ENCODE data around the gene MRPL45.

MRPL45 gene

GRCh38 chr17:38344420-38344745, 47.4 kb downstream of the MRPL45 start:
- Mint-ChIP-seq H3K4me3 (no peak overlapping the region), H3K36me3 (no peaks in the 10 kb centered on the region), H3K27ac (no peak overlapping the region), H3K27me3 (peaks cover 19% of the 10 kb centered on the region), H3K4me1 (peaks cover 3% of the 10 kb centered on the region), H3K9me3 (no peaks in the 10 kb centered on the region)
- DNase-seq = no peak
- CTCF ChIA-PET = interaction anchor here (1.2 to 1.4 kb wide), 2 partner anchors 10 to 70 kb away, joined by 4 read pairs; no protein-coding TSS in a partner anchor

- no peaks in the 10 kb centered on the region for H3K9me3 Mint-ChIP-seq
- H3K4me3 Mint-ChIP-seq = no peak overlapping the region
- peaks cover 19% of the 10 kb centered on the region for H3K27me3 Mint-ChIP-seq
- no peaks in the 10 kb centered on the region for H3K36me3 Mint-ChIP-seq
- CTCF ChIA-PET = interaction anchor here (0.6 to 7.0 kb wide), 3 partner anchors 22 to 97 kb away, joined by 3 to 168 read pairs (median 3); no protein-coding TSS in a partner anchor
- H3K4me1 Mint-ChIP-seq = peaks cover 11% of the 10 kb centered on the region
- no peak overlapping the region for H3K27ac Mint-ChIP-seq
- no peak for DNase-seq
These were observed 48.8 kb downstream of the MRPL45 start for GRCh38 chr17:38345743-38346142.

DNA sequence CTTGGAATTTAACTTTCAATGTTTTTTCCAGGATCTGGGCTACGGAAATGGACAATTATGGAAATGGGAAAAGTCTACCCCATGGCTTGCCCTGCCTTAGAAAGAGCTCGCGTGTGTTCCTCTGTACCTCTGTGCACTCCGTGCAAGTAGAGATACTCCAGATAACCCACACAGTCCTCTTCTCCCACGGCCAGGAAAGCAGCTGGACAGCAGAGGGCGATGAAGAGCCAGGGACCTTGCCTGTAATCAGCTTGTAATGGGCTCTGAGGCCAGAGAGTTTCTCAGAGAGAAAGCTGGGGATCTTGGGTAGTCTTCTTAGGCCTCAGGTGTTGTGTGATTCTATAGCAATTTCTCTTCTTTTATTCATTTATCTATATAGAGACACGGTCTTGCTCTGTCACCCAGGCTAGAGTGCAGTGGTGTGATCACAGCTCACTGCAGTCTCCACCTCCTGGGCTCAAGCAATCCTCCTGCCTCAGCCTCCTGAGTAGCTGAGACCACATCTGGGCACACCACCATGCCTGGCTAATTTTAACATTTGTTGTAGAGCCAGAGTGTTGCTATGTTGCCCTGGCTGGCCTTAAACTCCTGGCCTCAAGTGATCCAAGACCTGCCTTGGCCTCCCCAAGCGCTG, 52.2 kb downstream of the MRPL45 start:
- Mint-ChIP-seq H3K36me3 (peaks cover 3% of the 10 kb centered on the region), H3K4me3 (no peak overlapping the region), H3K4me1 (peaks cover 32% of the 10 kb centered on the region), H3K9me3 (no peaks in the 10 kb centered on the region), H3K27ac (no peak overlapping the region), H3K27me3 (peaks cover 14% of the 10 kb centered on the region)
- DNase-seq = peak; percentile 93
- CTCF ChIA-PET = interaction anchor here (0.6 to 7.0 kb wide), 24 partner anchors 9 to 318 kb away, joined by 3 to 168 read pairs (median 6); no protein-coding TSS in a partner anchor

GRCh38 chr17:38350035-38350434, 53.1 kb downstream of the MRPL45 start:
- CTCF ChIA-PET = interaction anchor here (0.6 to 7.0 kb wide), 13 partner anchors 10 to 136 kb away, joined by 3 to 168 read pairs (median 11); no protein-coding TSS in a partner anchor
- peaks cover 6% of the 10 kb centered on the region for H3K27me3 Mint-ChIP-seq
- no peak for DNase-seq

DNA sequence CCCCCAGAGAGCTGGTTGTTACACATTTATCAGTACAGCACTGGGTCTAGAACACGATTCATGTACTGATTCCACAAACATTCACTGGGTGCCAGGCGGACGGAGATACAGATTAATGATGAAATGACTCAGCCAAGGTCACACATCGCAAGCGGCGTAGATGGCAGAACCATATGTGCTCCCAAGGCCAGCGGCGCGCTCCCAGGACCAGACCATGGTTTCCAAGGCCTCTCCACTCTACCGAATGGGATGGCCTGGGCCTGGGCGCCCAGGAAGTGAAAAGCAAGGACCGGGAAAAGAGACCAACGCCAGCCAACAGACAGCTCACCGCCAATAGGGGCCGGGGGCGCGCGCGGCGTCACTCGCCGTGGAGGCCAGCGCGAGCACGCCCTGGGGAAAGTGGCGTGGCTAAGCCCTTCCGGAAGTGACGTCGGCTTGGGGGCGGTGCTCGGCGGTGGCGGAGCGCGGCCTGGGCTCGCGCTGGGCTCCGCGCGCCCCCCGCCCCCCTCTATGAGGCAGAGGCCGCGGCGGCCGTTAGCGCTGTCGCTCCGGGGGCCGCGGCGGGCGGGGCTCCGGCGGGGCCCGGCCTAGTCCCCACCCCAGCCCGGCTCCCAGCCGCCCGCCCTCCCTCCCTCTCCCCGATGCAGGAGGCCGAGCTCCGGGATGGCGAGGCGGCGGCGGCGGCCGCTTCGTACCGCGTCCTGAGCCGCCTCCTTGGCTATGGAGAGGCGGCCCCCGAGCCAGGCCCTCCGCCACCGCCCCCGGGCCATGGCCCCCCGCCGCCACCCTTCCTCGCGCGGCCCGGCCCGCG, 54.6 kb downstream of the MRPL45 start, which contains the start of gene SOCS7:
Gene SOCS7, plus strand, starts transcription at position 433 of the 811 bp plus-strand sequence. Its CDS starts 209 bp downstream, at position 642.
- no peaks in the 10 kb centered on the region for H3K9me3 Mint-ChIP-seq
- peak within 1 kb of the TSS; percentile 90 for H3K27ac Mint-ChIP-seq

More at GRCh38 chr17:38350035-38350434, 53.1 kb downstream of the MRPL45 start:
- peaks cover 40% of the 10 kb centered on the region for H3K4me1 Mint-ChIP-seq
- H3K4me3 Mint-ChIP-seq = no peak overlapping the region
- no peak overlapping the region for H3K27ac Mint-ChIP-seq
- H3K9me3 Mint-ChIP-seq = no peaks in the 10 kb centered on the region
- peaks cover 3% of the 10 kb centered on the region for H3K36me3 Mint-ChIP-seq

GRCh38 chr17:38352245-38353085, 55.5 kb downstream of the MRPL45 start:
- no peaks in the 10 kb centered on the region for H3K9me3 Mint-ChIP-seq
- peak overlapping the region; percentile 73 for H3K4me3 Mint-ChIP-seq
- peak; percentile 47 for DNase-seq
- H3K27ac Mint-ChIP-seq = no peak overlapping the region
- H3K36me3 Mint-ChIP-seq = peaks cover 3% of the 10 kb centered on the region
- CTCF ChIA-PET = interaction anchor here (4.0 kb wide), 1 partner anchor 62 kb away, joined by 17 read pairs; no protein-coding TSS in a partner anchor
- H3K4me1 Mint-ChIP-seq = peaks cover 44% of the 10 kb centered on the region
- H3K27me3 Mint-ChIP-seq = peaks cover 3% of the 10 kb centered on the region

More for the DNA sequence above, 54.6 kb downstream of the MRPL45 start, which contains the start of gene SOCS7:
- peaks cover 3% of the 10 kb centered on the region for H3K27me3 Mint-ChIP-seq
- H3K36me3 Mint-ChIP-seq = peaks cover 3% of the 10 kb centered on the region
- peaks cover 44% of the 10 kb centered on the region for H3K4me1 Mint-ChIP-seq
- CTCF ChIA-PET = interaction anchor here (7.0 kb wide), 1 partner anchor 62 kb away, joined by 168 read pairs; no protein-coding TSS in a partner anchor
- peak; percentile 95 for DNase-seq
- peak within 1 kb of the TSS; percentile 92 for H3K4me3 Mint-ChIP-seq

GRCh38 chr17:38353086-38353604, 56.2 kb downstream of the MRPL45 start:
- no peak for DNase-seq
- H3K27me3 Mint-ChIP-seq = peaks cover 3% of the 10 kb centered on the region
- peaks cover 3% of the 10 kb centered on the region for H3K36me3 Mint-ChIP-seq
- no peaks in the 10 kb centered on the region for H3K9me3 Mint-ChIP-seq
- peaks cover 44% of the 10 kb centered on the region for H3K4me1 Mint-ChIP-seq
- H3K27ac Mint-ChIP-seq = no peak overlapping the region
- CTCF ChIA-PET = interaction anchor here (1.4 to 4.0 kb wide), 2 partner anchors 16 to 61 kb away, joined by 3 to 17 read pairs; no protein-coding TSS in a partner anchor
- H3K4me3 Mint-ChIP-seq = peak overlapping the region; percentile 73

DNA sequence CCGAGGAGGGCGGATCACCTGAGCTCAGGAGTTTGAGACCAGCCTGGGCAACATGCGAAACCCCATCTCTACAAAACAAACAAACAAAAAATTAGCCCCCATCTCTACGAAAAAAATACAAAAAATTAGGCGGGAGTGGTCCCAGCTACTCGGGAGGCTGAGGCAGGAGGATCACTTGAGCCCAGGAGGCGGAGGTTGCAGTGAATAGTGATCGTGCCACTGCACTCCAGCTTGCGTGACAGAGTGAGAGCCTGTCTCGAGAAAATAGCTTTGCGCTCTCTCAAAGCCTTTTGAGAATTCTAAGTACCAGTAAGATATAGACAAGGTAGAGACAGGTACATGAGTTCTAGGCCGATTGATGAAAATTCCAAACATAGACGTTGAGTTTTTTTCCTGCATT, 56.7 kb downstream of the MRPL45 start:
- H3K9me3 Mint-ChIP-seq = no peaks in the 10 kb centered on the region
- H3K36me3 Mint-ChIP-seq = peaks cover 3% of the 10 kb centered on the region
- H3K27ac Mint-ChIP-seq = no peak overlapping the region
- peak overlapping the region; percentile 73 for H3K4me3 Mint-ChIP-seq
- H3K27me3 Mint-ChIP-seq = peaks cover 3% of the 10 kb centered on the region
- H3K4me1 Mint-ChIP-seq = peaks cover 44% of the 10 kb centered on the region
- CTCF ChIA-PET = interaction anchor here (0.9 to 4.0 kb wide), 3 partner anchors 9 to 61 kb away, joined by 3 to 17 read pairs (median 4); partner anchors contain the start of gene GPR179
- DNase-seq = no peak

DNA sequence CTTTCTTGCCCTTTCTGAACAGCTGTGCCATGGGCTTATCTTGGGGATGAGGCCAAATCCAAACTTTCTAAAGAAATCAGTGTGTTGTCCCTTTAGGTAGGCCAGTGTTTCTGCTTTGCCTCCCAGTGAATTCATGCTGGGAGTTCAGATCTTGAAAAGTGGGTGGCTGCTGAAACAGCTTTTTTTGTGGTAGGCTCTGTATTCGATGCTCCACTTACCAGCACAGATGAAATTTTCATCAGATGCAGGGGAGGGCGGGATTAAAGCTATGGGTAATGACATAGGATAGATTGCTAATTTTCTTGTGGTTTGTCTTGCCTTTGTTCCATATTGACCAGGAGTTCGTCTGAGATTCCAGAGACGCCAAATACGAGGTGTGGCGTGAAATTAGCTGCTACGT, 57.5 kb downstream of the MRPL45 start:
- CTCF ChIA-PET = interaction anchor here (0.9 to 4.0 kb wide), 4 partner anchors 10 to 60 kb away, joined by 3 to 17 read pairs (median 4); partner anchors contain the start of gene GPR179
- H3K27ac Mint-ChIP-seq = no peak overlapping the region
- H3K4me1 Mint-ChIP-seq = peaks cover 41% of the 10 kb centered on the region
- no peaks in the 10 kb centered on the region for H3K9me3 Mint-ChIP-seq
- no peak for DNase-seq
- H3K4me3 Mint-ChIP-seq = no peak overlapping the region
- H3K27me3 Mint-ChIP-seq = peaks cover 3% of the 10 kb centered on the region
- H3K36me3 Mint-ChIP-seq = peaks cover 3% of the 10 kb centered on the region

DNA sequence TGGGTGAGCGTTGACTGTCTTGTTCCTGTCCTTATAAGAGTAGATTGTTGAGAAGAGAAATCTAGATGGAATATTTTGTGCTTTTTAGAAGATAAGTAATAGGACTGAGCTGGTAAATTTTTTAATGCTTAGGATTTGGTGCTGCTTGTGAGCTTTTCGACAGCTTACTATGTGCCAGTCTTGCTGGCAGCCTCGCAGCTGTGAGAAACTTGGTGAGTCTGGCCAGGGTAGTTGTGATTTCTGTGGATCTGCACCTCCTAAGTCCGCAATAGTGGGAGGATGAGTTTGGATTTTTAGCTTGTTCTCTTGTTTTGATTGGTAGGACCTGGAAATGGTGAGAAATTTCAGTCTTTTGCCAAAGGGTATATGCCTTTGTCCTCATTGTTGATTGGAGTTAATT, 58.3 kb downstream of the MRPL45 start:
- Mint-ChIP-seq H3K36me3 (peaks cover 3% of the 10 kb centered on the region), H3K27me3 (peaks cover 3% of the 10 kb centered on the region), H3K4me1 (peaks cover 38% of the 10 kb centered on the region), H3K9me3 (no peaks in the 10 kb centered on the region), H3K27ac (no peak overlapping the region), H3K4me3 (no peak overlapping the region)
- no peak for DNase-seq
- CTCF ChIA-PET = interaction anchor here (0.9 to 4.0 kb wide), 3 partner anchors 32 to 59 kb away, joined by 3 to 17 read pairs (median 4); no protein-coding TSS in a partner anchor

- Mint-ChIP-seq H3K9me3 (no peaks in the 10 kb centered on the region), H3K27ac (no peak overlapping the region), H3K4me3 (no peak overlapping the region), H3K36me3 (peaks cover 3% of the 10 kb centered on the region), H3K4me1 (peaks cover 27% of the 10 kb centered on the region), H3K27me3 (peaks cover 2% of the 10 kb centered on the region)
- CTCF ChIA-PET = no interaction called here
- DNase-seq = no peak
These were observed 60.6 kb downstream of the MRPL45 start for GRCh38 chr17:38357486-38358123.

DNA sequence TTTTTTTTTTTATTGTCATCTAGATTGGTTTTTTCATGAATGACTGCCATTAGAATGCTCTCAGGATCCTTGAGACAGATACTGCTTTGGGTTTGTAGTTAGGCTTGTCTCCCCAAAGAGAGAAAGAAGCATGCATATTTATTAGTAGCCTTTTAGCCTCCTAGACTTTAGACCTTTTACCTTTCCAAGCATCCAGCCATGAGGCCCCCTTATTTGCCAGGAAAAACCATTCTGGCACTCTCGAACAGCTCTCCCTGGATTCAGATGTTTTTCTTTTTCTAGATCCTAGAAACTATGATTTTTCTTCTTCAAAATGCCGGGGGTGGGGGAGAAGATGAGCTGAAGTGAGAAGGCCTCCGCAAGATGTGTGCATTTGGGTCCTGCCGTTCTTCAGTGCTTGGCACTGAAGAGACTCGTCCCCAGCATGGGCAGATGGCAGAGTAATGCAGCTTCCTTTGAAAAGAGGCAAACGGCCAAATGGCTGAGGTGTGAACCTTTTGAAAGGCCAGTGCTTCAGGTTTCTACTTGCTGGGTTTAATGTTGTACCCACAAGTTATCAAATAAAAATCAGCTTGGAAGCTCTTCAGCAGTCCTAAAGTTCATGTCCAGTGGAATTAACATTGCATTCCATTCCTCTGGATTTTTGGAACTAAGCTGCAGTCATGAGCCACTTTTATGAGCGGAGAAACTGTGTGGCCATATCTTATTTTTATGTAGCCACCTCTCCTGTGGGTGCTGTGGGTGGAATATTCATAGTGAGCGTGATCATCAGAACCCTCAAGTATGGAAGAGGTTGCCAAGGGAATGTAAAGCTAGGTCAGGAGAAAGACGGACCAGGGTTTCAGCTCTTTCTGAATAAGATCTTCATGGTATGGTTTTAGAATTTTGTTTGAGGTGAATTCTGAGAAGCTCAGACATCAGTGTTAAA, 61.9 kb downstream of the MRPL45 start:
- no peak for DNase-seq
- H3K9me3 Mint-ChIP-seq = no peaks in the 10 kb centered on the region
- no peaks in the 10 kb centered on the region for H3K27me3 Mint-ChIP-seq
- peaks cover 2% of the 10 kb centered on the region for H3K36me3 Mint-ChIP-seq
- CTCF ChIA-PET = interaction anchor here (1.1 to 3.2 kb wide), 2 partner anchors 10 to 55 kb away, joined by 4 to 19 read pairs; no protein-coding TSS in a partner anchor
- no peak overlapping the region for H3K4me3 Mint-ChIP-seq
- H3K4me1 Mint-ChIP-seq = peaks cover 16% of the 10 kb centered on the region
- no peak overlapping the region for H3K27ac Mint-ChIP-seq
